Prostate gland (tissue), 2 donors: Measurements from ENCODE around the gene SLC16A8.

ENCODE experiments used
- POLR2A ChIP-seq: fragments of 450-650 bp; IDR thresholded peaks from one replicate; pipeline ENCODE4 v1.6.1; 2016; ENCODE audit warnings: antibody characterized with exemption, mild to moderate bottlenecking
- TF ChIP-seq, protein P1 (sequence below), 4 experiments: fragments of 200-600 bp in 2 of 4; fragments of 450-650 bp in 2 of 4; sonication (generic) in 2 of 4; IDR thresholded peaks; 1 replicate in 3 of 4; 2 replicates in 1 of 4; pipeline ENCODE4 v1.5.1; 2016 to 2019; ENCODE audit warnings: antibody characterized with exemption in 4 of 4, mild to moderate bottlenecking in 2 of 4, moderate library complexity in 2 of 4

DNA sequence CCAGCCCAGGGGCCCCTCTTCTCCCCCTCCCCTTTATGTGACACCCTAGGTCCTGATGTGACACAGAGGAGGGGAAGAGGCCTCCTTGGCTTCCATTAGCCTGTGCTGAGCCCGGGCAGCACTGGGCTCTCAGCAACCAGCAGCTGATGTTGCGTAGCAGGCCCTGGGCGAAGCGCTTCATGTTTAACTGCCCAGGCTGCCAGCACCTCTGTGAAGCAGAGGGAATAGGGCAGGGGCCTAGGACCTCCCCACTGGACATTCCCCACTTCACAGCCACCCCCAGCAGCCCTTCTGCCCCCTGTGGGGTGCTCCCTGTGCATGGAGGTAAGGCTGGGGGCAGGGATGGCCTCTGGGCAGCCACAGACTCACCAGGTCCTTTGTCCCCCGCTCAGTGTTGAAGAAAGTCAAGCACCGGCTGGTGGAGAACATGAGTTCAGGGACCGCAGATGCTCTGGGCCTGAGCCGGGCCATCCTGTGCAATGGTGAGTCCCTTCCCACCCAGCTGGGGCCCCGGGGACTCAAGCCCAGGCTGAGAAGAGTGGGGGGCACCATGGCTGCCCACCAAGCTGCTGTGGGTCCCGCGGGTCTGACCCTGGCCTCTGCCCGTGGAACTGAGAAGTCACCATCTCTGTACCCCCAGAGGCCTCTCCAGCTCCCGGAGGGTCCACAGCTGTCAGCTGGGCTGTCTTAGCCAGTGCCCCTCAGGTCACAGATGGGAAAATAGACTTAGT lies 15.2 kb downstream of the SLC16A8 start:
- TF ChIP-seq, protein P1, sequence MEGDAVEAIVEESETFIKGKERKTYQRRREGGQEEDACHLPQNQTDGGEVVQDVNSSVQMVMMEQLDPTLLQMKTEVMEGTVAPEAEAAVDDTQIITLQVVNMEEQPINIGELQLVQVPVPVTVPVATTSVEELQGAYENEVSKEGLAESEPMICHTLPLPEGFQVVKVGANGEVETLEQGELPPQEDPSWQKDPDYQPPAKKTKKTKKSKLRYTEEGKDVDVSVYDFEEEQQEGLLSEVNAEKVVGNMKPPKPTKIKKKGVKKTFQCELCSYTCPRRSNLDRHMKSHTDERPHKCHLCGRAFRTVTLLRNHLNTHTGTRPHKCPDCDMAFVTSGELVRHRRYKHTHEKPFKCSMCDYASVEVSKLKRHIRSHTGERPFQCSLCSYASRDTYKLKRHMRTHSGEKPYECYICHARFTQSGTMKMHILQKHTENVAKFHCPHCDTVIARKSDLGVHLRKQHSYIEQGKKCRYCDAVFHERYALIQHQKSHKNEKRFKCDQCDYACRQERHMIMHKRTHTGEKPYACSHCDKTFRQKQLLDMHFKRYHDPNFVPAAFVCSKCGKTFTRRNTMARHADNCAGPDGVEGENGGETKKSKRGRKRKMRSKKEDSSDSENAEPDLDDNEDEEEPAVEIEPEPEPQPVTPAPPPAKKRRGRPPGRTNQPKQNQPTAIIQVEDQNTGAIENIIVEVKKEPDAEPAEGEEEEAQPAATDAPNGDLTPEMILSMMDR (IDR thresholded peaks at IDR 0.05), result no peak
- no peak for TF ChIP-seq POLR2A
